NAMALWA (cell line): ENCODE data around the gene WDR18.

Experiments used
- DNase-seq: peaks from one replicate; pipeline ENCODE4 v3.0.0-alpha.2; 2015; ENCODE audit warnings: low spot score

Gene WDR18

GRCh38 chr19:984165-984967 lies at the start of gene WDR18:
WDR18 (plus strand) TSS chr19:984345; CDS start chr19:984354, 9 bp downstream.
- peak; percentile 94 for DNase-seq

- DNase-seq, result no peak
Measured at GRCh38 chr19:934865-935479, 49.2 kb upstream of the WDR18 start.

- DNase-seq, result no peak
Measured at GRCh38 chr19:936175-936546, 48.0 kb upstream of the WDR18 start.

- no peak for DNase-seq
Measured at GRCh38 chr19:937259-937694, 46.9 kb upstream of the WDR18 start.

- no peak for DNase-seq
Measured at GRCh38 chr19:938233-938923, 45.8 kb upstream of the WDR18 start.

GRCh38 chr19:939439-939838 lies 44.7 kb upstream of the WDR18 start:
- DNase-seq, result no peak

- DNase-seq, result no peak
Measured at GRCh38 chr19:939922-940321, 44.2 kb upstream of the WDR18 start.

- DNase-seq, result no peak
Measured at GRCh38 chr19:940591-941291, 43.4 kb upstream of the WDR18 start.

GRCh38 chr19:941292-942132 lies 42.6 kb upstream of the WDR18 start:
- no peak for DNase-seq

GRCh38 chr19:942133-942645 lies 42.0 kb upstream of the WDR18 start:
- DNase-seq, result no peak

- DNase-seq, result no peak
Measured at GRCh38 chr19:943551-944170, 40.5 kb upstream of the WDR18 start.

GRCh38 chr19:944171-944567 lies 40.0 kb upstream of the WDR18 start:
- DNase-seq, result no peak

GRCh38 chr19:944663-945241 lies 39.4 kb upstream of the WDR18 start:
- no peak for DNase-seq

- no peak for DNase-seq
Measured at GRCh38 chr19:945401-946252, 38.5 kb upstream of the WDR18 start.

- peak; percentile 82 for DNase-seq
Measured at GRCh38 chr19:947090-947706, 36.9 kb upstream of the WDR18 start.

GRCh38 chr19:947707-948539 lies 36.2 kb upstream of the WDR18 start:
- peak; percentile 96 for DNase-seq

GRCh38 chr19:948842-949496 lies 35.2 kb upstream of the WDR18 start:
- DNase-seq, result peak; percentile 36
